HL-60 (cell line): ENCODE results near the gene RNF225.

Experiments used
- DNase-seq, 2 experiments: peaks; one replicate each; pipeline ENCODE4 v3.0.0-alpha.2; 2010 to 2020; ENCODE audit warnings: low read depth in 1 of 2, low spot score in 1 of 2
- H3K27ac ChIP-seq: fragments of 250-450 bp; sonication (Bioruptor Pico); replicated peaks from 2 replicates; pipeline ENCODE4 v1.5.1; 2020; ENCODE audit warnings: mild to moderate bottlenecking, moderate library complexity
- H3K27me3 ChIP-seq: fragments of 250-450 bp; sonication (Bioruptor Pico); 2 replicates; pipeline ENCODE4 v1.5.1; 2021; ENCODE audit warnings: mild to moderate bottlenecking, moderate library complexity; ENCODE audit not compliant: insufficient read depth, poor library complexity, severe bottlenecking
- H3K4me3 ChIP-seq: replicated peaks from 2 replicates; pipeline ENCODE4 v1.5.1; 2011; ENCODE audit warnings: mild to moderate bottlenecking, control low read depth, low read length; ENCODE audit not compliant: insufficient read depth
- GABPA ChIP-seq: IDR thresholded peaks from 2 replicates; pipeline ENCODE4 v1.6.1; 2012; ENCODE audit warnings: low read depth
- POLR2AphosphoS5 ChIP-seq: IDR thresholded peaks from 2 replicates; pipeline ENCODE4 v1.6.1; 2012; ENCODE audit warnings: low read depth
- REST ChIP-seq: IDR thresholded peaks from 2 replicates; pipeline ENCODE4 v1.6.1; 2012; ENCODE audit warnings: low read depth; ENCODE audit not compliant: insufficient replicate concordance
- SPI1 ChIP-seq: IDR thresholded peaks from 2 replicates; pipeline ENCODE4 v1.6.1; 2012; ENCODE audit warnings: low read depth, mild to moderate bottlenecking, borderline replicate concordance
- TF ChIP-seq, protein P1 (sequence below): IDR thresholded peaks from one replicate; pipeline ENCODE4 v1.5.1; 2011; ENCODE audit warnings: low read length, control low read depth, inconsistent platforms; ENCODE audit not compliant: insufficient read depth

The RNF225 gene

GRCh38 chr19:58396691-58397532 is 1.5 kb downstream of the RNF225 start:
- no peak overlapping the region for H3K27ac ChIP-seq
- DNase-seq = no peak
- no peaks in the 10 kb centered on the region for H3K27me3 ChIP-seq
- TF ChIP-seq, protein P1, sequence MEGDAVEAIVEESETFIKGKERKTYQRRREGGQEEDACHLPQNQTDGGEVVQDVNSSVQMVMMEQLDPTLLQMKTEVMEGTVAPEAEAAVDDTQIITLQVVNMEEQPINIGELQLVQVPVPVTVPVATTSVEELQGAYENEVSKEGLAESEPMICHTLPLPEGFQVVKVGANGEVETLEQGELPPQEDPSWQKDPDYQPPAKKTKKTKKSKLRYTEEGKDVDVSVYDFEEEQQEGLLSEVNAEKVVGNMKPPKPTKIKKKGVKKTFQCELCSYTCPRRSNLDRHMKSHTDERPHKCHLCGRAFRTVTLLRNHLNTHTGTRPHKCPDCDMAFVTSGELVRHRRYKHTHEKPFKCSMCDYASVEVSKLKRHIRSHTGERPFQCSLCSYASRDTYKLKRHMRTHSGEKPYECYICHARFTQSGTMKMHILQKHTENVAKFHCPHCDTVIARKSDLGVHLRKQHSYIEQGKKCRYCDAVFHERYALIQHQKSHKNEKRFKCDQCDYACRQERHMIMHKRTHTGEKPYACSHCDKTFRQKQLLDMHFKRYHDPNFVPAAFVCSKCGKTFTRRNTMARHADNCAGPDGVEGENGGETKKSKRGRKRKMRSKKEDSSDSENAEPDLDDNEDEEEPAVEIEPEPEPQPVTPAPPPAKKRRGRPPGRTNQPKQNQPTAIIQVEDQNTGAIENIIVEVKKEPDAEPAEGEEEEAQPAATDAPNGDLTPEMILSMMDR = no peak
- no peak for TF ChIP-seq REST
- no peak for TF ChIP-seq POLR2AphosphoS5
- TF ChIP-seq SPI1 = no peak
- no peak for TF ChIP-seq GABPA
- no peak overlapping the region for H3K4me3 ChIP-seq

DNA sequence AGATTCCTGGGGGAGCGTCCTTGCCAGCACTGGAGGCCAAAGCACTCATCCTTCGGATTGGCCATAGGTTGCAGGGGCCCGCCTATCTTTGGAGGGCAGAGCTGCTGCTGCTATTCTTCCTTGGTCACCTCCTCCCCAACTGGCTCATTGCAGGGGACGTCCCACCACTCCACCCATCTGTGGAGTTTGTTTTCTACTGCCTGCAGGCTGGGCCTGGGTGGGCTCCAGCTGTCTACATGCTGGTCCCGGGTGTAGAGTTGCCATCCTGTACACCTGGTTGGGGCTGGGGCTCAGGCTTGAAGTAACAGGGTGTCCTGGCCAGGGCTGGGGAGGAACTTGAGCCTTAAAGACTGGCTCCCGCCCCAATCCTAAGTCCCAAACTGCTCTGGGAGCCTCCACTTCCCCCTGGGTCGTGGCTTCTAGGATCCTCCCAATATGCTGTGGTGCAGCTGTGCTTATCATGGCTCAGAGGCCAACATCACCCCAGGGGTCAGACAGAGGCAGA is 2.1 kb downstream of the RNF225 start:
- TF ChIP-seq POLR2AphosphoS5 (no peak), GABPA (no peak), REST (no peak)
- TF ChIP-seq, protein P1 = no peak
- no peak for DNase-seq
- no peaks in the 10 kb centered on the region for H3K27me3 ChIP-seq
- H3K27ac ChIP-seq = no peak overlapping the region
- no peak overlapping the region for H3K4me3 ChIP-seq

GRCh38 chr19:58398087-58398486 is 2.6 kb downstream of the RNF225 start:
- Histone ChIP-seq H3K27me3 (no peaks in the 10 kb centered on the region), H3K4me3 (no peak overlapping the region), H3K27ac (no peak overlapping the region)
- DNase-seq = no peak
- TF ChIP-seq, protein P1 = no peak
- TF ChIP-seq SPI1 (no peak), REST (no peak)
